ENCODE results near the gene IL10RA.

DNA sequence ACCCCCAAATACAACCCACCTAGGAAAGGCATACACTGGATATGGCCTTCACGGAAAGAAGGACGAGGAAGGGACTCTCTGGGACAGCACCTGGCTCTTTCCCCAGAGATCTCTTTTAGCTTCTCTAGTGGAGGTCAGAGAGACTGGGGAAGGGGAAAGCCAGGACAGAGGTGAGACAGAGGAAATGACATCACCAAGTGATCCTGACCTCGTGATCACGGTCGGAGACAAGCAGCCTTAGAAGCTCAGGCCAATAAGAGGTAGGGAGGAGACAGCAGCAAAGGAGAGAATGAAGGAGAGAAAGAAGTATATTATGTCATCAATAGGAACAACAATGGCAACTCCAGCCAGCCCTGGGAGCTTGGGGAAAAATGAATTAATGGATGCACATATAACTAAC is 41.6 kb upstream of the IL10RA start:
- TF ChIP-seq, protein P1, sequence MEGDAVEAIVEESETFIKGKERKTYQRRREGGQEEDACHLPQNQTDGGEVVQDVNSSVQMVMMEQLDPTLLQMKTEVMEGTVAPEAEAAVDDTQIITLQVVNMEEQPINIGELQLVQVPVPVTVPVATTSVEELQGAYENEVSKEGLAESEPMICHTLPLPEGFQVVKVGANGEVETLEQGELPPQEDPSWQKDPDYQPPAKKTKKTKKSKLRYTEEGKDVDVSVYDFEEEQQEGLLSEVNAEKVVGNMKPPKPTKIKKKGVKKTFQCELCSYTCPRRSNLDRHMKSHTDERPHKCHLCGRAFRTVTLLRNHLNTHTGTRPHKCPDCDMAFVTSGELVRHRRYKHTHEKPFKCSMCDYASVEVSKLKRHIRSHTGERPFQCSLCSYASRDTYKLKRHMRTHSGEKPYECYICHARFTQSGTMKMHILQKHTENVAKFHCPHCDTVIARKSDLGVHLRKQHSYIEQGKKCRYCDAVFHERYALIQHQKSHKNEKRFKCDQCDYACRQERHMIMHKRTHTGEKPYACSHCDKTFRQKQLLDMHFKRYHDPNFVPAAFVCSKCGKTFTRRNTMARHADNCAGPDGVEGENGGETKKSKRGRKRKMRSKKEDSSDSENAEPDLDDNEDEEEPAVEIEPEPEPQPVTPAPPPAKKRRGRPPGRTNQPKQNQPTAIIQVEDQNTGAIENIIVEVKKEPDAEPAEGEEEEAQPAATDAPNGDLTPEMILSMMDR (IDR thresholded peaks at IDR 0.05; ENCODE audit: low read depth, low read length, missing input control) = no peak
- TF ChIP-seq, protein P2, sequence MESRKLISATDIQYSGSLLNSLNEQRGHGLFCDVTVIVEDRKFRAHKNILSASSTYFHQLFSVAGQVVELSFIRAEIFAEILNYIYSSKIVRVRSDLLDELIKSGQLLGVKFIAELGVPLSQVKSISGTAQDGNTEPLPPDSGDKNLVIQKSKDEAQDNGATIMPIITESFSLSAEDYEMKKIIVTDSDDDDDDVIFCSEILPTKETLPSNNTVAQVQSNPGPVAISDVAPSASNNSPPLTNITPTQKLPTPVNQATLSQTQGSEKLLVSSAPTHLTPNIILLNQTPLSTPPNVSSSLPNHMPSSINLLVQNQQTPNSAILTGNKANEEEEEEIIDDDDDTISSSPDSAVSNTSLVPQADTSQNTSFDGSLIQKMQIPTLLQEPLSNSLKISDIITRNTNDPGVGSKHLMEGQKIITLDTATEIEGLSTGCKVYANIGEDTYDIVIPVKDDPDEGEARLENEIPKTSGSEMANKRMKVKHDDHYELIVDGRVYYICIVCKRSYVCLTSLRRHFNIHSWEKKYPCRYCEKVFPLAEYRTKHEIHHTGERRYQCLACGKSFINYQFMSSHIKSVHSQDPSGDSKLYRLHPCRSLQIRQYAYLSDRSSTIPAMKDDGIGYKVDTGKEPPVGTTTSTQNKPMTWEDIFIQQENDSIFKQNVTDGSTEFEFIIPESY (IDR thresholded peaks at IDR 0.05) = no peak
- TF ChIP-seq TAF1 (conservative IDR thresholded peaks at IDR 0.05) (no peak), FOXA1 (IDR thresholded peaks at IDR 0.05) (no peak)

Data from liver (tissue), 3 donors.